ENCODE results near the gene C5orf63.

GRCh38 chr5:127025467-127025866 is 47.8 kb downstream of the C5orf63 start:
- TF ChIP-seq CTCF (IDR thresholded peaks at IDR 0.05): no peak
- no peak for TF ChIP-seq EZH2 (IDR thresholded peaks at IDR 0.05)
- TF ChIP-seq EZH2phosphoT487 (IDR thresholded peaks at IDR 0.05): no peak

All from neural progenitor cell (in vitro differentiated cells).